SK-N-SH (cell line): ENCODE measurements around the gene USP25. TPM values are rescaled to one million over a fixed set of nuclear protein-coding genes. Genes with fewer than 3 reads are reported as not detected.

Experiments
- CTCF ChIA-PET: fragments of 300-600, 350-600 bp; formaldehyde crosslinking; extraction: SDS; loops from one replicate; lab custom pipeline; 2021; lab: Yijun Ruan, JAX
- POLR2A ChIA-PET: fragments of 350-600 bp; sonication (Branson Sonifier 250); formaldehyde crosslinking; extraction: SDS; loops from one replicate; lab custom pipeline; 2020; ENCODE audit warnings: antibody characterized with exemption, inconsistent platforms; lab: Yijun Ruan, JAX
- DNase-seq: peaks from one replicate; pipeline ENCODE4 v3.0.0; 2012
- H2AFZ ChIP-seq: fragments of 200-600 bp; sonication (generic); 2 replicates; pipeline ENCODE4 v1.8.1; 2016; ENCODE audit warnings: antibody characterized with exemption, mild to moderate bottlenecking, low read depth
- H3F3A ChIP-seq: fragments of 200-600 bp; sonication (generic); replicated peaks from 2 replicates; pipeline ENCODE3; 2016; ENCODE audit warnings: antibody characterized with exemption, mild to moderate bottlenecking; ENCODE audit not compliant: insufficient read depth
- H3K27ac ChIP-seq, 2 experiments: fragments of 200-500 bp in 1 of 2; fragments of 200-600 bp in 1 of 2; sonication (Bioruptor generic) in 1 of 2; sonication (generic), shearing (Covaris generic) in 1 of 2; 2 replicates each; pipeline versions ENCODE4 v1.5.1 to v1.6.1; 2014 to 2016; ENCODE audit warnings: low read depth in 2 of 2, inconsistent platforms in 1 of 2, low read length in 1 of 2, mild to moderate bottlenecking in 1 of 2, mixed read lengths in 1 of 2
- H3K27me3 ChIP-seq: fragments of 200-600 bp; sonication (generic), shearing (Covaris generic); 2 replicates; pipeline ENCODE4 v1.6.1; 2016; ENCODE audit warnings: mixed run types; ENCODE audit not compliant: insufficient read depth
- H3K36me3 ChIP-seq, 2 experiments: fragments of 200-500 bp in 1 of 2; fragments of 200-600 bp in 1 of 2; sonication (Bioruptor generic) in 1 of 2; sonication (generic) in 1 of 2; replicated peaks in 1 of 2; 2 replicates each; pipeline versions ENCODE3 to v1.5.1; 2014 to 2016; ENCODE audit warnings: low read length in 1 of 2, mild to moderate bottlenecking in 1 of 2; ENCODE audit not compliant: insufficient read depth in 2 of 2, control insufficient read depth in 1 of 2
- H3K4me1 ChIP-seq, 2 experiments: fragments of 200-500 bp in 1 of 2; fragments of 200-600 bp in 1 of 2; sonication (Bioruptor generic) in 1 of 2; sonication (generic), shearing (Covaris generic) in 1 of 2; 2 replicates each; pipeline versions ENCODE4 v1.5.1 to v1.6.1; 2014 to 2016; ENCODE audit warnings: low read depth in 1 of 2, low read length in 1 of 2, mixed run types in 1 of 2; ENCODE audit not compliant: insufficient read depth in 2 of 2, control insufficient read depth in 1 of 2
- H3K4me2 ChIP-seq: fragments of 200-600 bp; sonication (generic), shearing (Covaris generic); 2 replicates; pipeline ENCODE4 v1.6.1; 2017; ENCODE audit warnings: mixed run types
- H3K4me3 ChIP-seq, 2 experiments: fragments of 200-500 bp in 1 of 2; fragments of 200-600 bp in 1 of 2; sonication (Bioruptor generic) in 1 of 2; sonication (generic), shearing (Covaris generic) in 1 of 2; 2 replicates each; pipeline versions ENCODE4 v1.5.1 to v1.8.1; 2014 to 2016; ENCODE audit warnings: low read depth in 2 of 2, inconsistent platforms in 1 of 2, low read length in 1 of 2, mild to moderate bottlenecking in 1 of 2, mixed read lengths in 1 of 2, moderate library complexity in 1 of 2
- H3K79me2 ChIP-seq: fragments of 200-600 bp; sonication (generic); 2 replicates; pipeline ENCODE4 v1.8.1; 2017; ENCODE audit warnings: mild to moderate bottlenecking; ENCODE audit not compliant: insufficient read depth
- H3K9ac ChIP-seq: fragments of 200-600 bp; sonication (generic); 2 replicates; pipeline ENCODE4 v1.6.1; 2017; ENCODE audit warnings: mixed run types
- H3K9me2 ChIP-seq: fragments of 200-600 bp; sonication (generic); 2 replicates; pipeline ENCODE4 v1.6.1; 2017; ENCODE audit warnings: mixed run types
- H3K9me3 ChIP-seq: fragments of 200-600 bp; sonication (generic); 2 replicates; pipeline ENCODE4 v1.6.1; 2017; ENCODE audit warnings: mixed run types, mild to moderate bottlenecking, moderate library complexity
- H4K20me1 ChIP-seq: fragments of 200-600 bp; sonication (generic); 2 replicates; pipeline ENCODE4 v1.6.1; 2017; ENCODE audit warnings: mild to moderate bottlenecking, mixed run types; ENCODE audit not compliant: insufficient read depth
- FOXJ3 ChIP-seq: sonication (generic); formaldehyde crosslinking; IDR thresholded peaks from 2 replicates; pipeline ENCODE4 v1.5.1; 2020; ENCODE audit warnings: mild to moderate bottlenecking, missing genetic modification reagents
- GABPA ChIP-seq: IDR thresholded peaks from 2 replicates; pipeline ENCODE4 v1.4.0; 2012; ENCODE audit warnings: low read depth, mild to moderate bottlenecking
- NFIC ChIP-seq: IDR thresholded peaks from 2 replicates; pipeline ENCODE4 v1.4.0; 2012; ENCODE audit warnings: borderline replicate concordance
- RAD21 ChIP-seq: IDR thresholded peaks from 2 replicates; pipeline ENCODE4 v1.6.1; 2012; ENCODE audit warnings: mild to moderate bottlenecking, low read length
- RFX5 ChIP-seq: IDR thresholded peaks from 2 replicates; pipeline ENCODE4 v1.6.1; 2012; ENCODE audit warnings: mild to moderate bottlenecking, improper control_type of control experiment, low read length
- TCF12 ChIP-seq: IDR thresholded peaks from 2 replicates; pipeline ENCODE4 v1.4.0; 2012
- WGBS: methylation state at CpG from one replicate; pipeline ENCODE4 v1.1.6; 2017; ENCODE audit warnings: low lambda C conversion rate; 5-methylcytosine and 5-hydroxymethylcytosine counted together
- polyA plus RNA-seq, 3 experiments: library from polyadenylated mRNA; depleted of rRNA; stranded (reverse); fragments of >200 nt; gene quantifications; 2 replicates each; pipeline ENCODE4 v1.2.3, GENCODE V29; 2012
- TF ChIP-seq, protein P1 (sequence below): IDR thresholded peaks from 2 replicates; pipeline ENCODE4 v1.4.0; 2012; ENCODE audit warnings: low read depth, borderline replicate concordance
- TF ChIP-seq, protein P2 (sequence below): fragments of 200-600 bp; sonication (generic); IDR thresholded peaks from 2 replicates; pipeline ENCODE4 v1.6.1; 2017; ENCODE audit warnings: antibody characterized with exemption, mild to moderate bottlenecking, moderate library complexity
- TF ChIP-seq, protein P3 (sequence below): IDR thresholded peaks from 2 replicates; pipeline ENCODE4 v1.4.0; 2012; ENCODE audit warnings: low read depth
- TF ChIP-seq, protein P4 (sequence below): fragments of 150-350 bp; IDR thresholded peaks from 2 replicates; pipeline ENCODE4 v1.6.1; 2017; ENCODE audit warnings: antibody characterized with exemption, low read length, low read depth, borderline replicate concordance
- TF ChIP-seq, protein P5 (sequence below): IDR thresholded peaks from 2 replicates; pipeline ENCODE4 v1.6.1; 2012; ENCODE audit warnings: mild to moderate bottlenecking, low read depth, low read length, moderate library complexity
- TF ChIP-seq, protein P6 (sequence below): IDR thresholded peaks from 2 replicates; pipeline ENCODE4; 2012

USP25 gene
- polyA plus RNA-seq, 1 of the 3 experiments (the other 2 are of a cell fraction): 4.6 TPM

DNA sequence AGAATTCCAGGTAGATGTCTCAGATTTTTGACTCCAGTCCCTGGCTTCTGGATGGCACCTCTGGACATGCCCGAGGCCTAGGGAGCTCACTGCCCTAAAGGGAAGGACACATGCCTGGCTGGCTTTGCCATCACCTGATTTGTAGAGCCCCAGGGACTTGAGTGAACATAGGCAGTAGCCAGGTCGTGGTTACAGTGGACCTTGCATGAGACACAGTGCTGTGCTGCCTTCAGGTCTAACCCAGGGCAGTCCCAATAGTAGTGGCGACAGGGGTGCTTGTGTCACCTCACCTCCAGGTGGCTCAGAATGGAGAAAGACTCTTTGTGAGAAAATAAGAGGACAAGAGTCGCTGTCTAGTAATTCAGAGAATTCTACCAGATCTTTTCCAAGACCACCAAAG, 166.7 kb downstream of the USP25 start:
- CTCF ChIA-PET: interaction anchor here (1.0 kb wide), 1 partner anchor 434 kb away, joined by 3 read pairs; no protein-coding TSS in a partner anchor
- no peak overlapping the region for H3K27ac ChIP-seq

DNA sequence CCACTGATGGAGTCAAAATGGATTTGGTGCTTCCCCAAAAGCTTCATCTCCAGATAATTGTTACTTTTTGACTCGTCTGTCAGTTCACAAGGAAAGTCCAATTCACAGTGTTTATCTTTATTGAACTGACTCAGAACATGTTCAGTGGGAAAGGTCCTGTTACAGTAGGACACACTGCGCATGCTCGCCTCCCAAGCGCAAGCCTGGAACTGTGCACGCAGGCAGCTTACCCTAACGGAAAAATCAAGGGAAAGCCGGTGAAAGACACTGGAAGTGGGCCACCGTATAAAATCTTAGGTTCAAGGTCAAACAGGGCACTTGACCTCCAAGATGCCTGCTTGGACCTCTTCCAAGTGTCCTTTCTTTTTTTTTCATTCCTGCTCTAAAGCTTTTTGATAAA, 174.6 kb downstream of the USP25 start:
- no peaks in the 10 kb centered on the region for H4K20me1 ChIP-seq
- no peak for DNase-seq
- H3K27me3 ChIP-seq: no peaks in the 10 kb centered on the region
- H3K9ac ChIP-seq: no peak overlapping the region
- no peaks in the 10 kb centered on the region for H3K9me2 ChIP-seq
- POLR2A ChIA-PET: no interaction called here
- no peak overlapping the region for H2AFZ ChIP-seq
- H3K36me3 ChIP-seq: no peaks in the 10 kb centered on the region
- TF ChIP-seq RFX5 (no peak), TCF12 (no peak), RAD21 (no peak), GABPA (no peak)
- TF ChIP-seq, protein P1, sequence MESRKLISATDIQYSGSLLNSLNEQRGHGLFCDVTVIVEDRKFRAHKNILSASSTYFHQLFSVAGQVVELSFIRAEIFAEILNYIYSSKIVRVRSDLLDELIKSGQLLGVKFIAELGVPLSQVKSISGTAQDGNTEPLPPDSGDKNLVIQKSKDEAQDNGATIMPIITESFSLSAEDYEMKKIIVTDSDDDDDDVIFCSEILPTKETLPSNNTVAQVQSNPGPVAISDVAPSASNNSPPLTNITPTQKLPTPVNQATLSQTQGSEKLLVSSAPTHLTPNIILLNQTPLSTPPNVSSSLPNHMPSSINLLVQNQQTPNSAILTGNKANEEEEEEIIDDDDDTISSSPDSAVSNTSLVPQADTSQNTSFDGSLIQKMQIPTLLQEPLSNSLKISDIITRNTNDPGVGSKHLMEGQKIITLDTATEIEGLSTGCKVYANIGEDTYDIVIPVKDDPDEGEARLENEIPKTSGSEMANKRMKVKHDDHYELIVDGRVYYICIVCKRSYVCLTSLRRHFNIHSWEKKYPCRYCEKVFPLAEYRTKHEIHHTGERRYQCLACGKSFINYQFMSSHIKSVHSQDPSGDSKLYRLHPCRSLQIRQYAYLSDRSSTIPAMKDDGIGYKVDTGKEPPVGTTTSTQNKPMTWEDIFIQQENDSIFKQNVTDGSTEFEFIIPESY: no peak
- TF ChIP-seq, protein P2, sequence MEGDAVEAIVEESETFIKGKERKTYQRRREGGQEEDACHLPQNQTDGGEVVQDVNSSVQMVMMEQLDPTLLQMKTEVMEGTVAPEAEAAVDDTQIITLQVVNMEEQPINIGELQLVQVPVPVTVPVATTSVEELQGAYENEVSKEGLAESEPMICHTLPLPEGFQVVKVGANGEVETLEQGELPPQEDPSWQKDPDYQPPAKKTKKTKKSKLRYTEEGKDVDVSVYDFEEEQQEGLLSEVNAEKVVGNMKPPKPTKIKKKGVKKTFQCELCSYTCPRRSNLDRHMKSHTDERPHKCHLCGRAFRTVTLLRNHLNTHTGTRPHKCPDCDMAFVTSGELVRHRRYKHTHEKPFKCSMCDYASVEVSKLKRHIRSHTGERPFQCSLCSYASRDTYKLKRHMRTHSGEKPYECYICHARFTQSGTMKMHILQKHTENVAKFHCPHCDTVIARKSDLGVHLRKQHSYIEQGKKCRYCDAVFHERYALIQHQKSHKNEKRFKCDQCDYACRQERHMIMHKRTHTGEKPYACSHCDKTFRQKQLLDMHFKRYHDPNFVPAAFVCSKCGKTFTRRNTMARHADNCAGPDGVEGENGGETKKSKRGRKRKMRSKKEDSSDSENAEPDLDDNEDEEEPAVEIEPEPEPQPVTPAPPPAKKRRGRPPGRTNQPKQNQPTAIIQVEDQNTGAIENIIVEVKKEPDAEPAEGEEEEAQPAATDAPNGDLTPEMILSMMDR: no peak
- TF ChIP-seq, protein P3, sequence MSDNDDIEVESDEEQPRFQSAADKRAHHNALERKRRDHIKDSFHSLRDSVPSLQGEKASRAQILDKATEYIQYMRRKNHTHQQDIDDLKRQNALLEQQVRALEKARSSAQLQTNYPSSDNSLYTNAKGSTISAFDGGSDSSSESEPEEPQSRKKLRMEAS: no peak
- TF ChIP-seq, protein P4, sequence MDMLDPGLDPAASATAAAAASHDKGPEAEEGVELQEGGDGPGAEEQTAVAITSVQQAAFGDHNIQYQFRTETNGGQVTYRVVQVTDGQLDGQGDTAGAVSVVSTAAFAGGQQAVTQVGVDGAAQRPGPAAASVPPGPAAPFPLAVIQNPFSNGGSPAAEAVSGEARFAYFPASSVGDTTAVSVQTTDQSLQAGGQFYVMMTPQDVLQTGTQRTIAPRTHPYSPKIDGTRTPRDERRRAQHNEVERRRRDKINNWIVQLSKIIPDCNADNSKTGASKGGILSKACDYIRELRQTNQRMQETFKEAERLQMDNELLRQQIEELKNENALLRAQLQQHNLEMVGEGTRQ: no peak
- TF ChIP-seq, protein P5, sequence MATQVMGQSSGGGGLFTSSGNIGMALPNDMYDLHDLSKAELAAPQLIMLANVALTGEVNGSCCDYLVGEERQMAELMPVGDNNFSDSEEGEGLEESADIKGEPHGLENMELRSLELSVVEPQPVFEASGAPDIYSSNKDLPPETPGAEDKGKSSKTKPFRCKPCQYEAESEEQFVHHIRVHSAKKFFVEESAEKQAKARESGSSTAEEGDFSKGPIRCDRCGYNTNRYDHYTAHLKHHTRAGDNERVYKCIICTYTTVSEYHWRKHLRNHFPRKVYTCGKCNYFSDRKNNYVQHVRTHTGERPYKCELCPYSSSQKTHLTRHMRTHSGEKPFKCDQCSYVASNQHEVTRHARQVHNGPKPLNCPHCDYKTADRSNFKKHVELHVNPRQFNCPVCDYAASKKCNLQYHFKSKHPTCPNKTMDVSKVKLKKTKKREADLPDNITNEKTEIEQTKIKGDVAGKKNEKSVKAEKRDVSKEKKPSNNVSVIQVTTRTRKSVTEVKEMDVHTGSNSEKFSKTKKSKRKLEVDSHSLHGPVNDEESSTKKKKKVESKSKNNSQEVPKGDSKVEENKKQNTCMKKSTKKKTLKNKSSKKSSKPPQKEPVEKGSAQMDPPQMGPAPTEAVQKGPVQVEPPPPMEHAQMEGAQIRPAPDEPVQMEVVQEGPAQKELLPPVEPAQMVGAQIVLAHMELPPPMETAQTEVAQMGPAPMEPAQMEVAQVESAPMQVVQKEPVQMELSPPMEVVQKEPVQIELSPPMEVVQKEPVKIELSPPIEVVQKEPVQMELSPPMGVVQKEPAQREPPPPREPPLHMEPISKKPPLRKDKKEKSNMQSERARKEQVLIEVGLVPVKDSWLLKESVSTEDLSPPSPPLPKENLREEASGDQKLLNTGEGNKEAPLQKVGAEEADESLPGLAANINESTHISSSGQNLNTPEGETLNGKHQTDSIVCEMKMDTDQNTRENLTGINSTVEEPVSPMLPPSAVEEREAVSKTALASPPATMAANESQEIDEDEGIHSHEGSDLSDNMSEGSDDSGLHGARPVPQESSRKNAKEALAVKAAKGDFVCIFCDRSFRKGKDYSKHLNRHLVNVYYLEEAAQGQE: no peak
- TF ChIP-seq, protein P6, sequence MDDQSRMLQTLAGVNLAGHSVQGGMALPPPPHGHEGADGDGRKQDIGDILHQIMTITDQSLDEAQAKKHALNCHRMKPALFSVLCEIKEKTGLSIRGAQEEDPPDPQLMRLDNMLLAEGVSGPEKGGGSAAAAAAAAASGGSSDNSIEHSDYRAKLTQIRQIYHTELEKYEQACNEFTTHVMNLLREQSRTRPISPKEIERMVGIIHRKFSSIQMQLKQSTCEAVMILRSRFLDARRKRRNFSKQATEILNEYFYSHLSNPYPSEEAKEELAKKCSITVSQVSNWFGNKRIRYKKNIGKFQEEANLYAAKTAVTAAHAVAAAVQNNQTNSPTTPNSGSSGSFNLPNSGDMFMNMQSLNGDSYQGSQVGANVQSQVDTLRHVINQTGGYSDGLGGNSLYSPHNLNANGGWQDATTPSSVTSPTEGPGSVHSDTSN: no peak
- no peak overlapping the region for H3K4me2 ChIP-seq
- H3K9me3 ChIP-seq: no peaks in the 10 kb centered on the region; the same call in 1 of the 2 replicates
- no peaks in the 10 kb centered on the region for H3K79me2 ChIP-seq
- H3K27ac ChIP-seq: no peak overlapping the region
- CTCF ChIA-PET: no interaction called here
- H3K4me1 ChIP-seq: no peaks in the 10 kb centered on the region
- H3F3A ChIP-seq: no peaks in the 10 kb centered on the region
- 82% methylated on average over 8 of the region's 8 CpGs for WGBS
- H3K4me3 ChIP-seq: no peak overlapping the region

More for the DNA sequence above, 166.7 kb downstream of the USP25 start:
- Histone ChIP-seq H3K4me2 (no peak overlapping the region), H3K79me2 (no peaks in the 10 kb centered on the region), H2AFZ (no peak overlapping the region), H3K27me3 (no peaks in the 10 kb centered on the region), H3F3A (no peaks in the 10 kb centered on the region), H3K36me3 (no peaks in the 10 kb centered on the region), H4K20me1 (no peaks in the 10 kb centered on the region), H3K9me2 (no peaks in the 10 kb centered on the region), H3K9me3 (no peaks in the 10 kb centered on the region), H3K4me3 (no peak overlapping the region), H3K9ac (no peak overlapping the region), H3K4me1 (no peaks in the 10 kb centered on the region; a peak in 1 of 4 replicates)
- 76% methylated on average over 4 of the region's 4 CpGs for WGBS
- no peak for DNase-seq
- POLR2A ChIA-PET: no interaction called here
- no peak for TF ChIP-seq FOXJ3 (CRISPR knock-in tag)
- no peak for TF ChIP-seq NFIC
